Effector CD8-positive, alpha-beta T cell (primary cell): Measurements from ENCODE around the gene KCNIP1.
"Not testable (repeated sequence)": the region's sequence is repeated elsewhere in the genome, so short reads cannot be mapped to it uniquely, and the experiment has no call there.

Experiments
- DNase-seq: peaks from one replicate; lab custom pipeline; 2025; lab: John Stamatoyannopoulos, UW

KCNIP1 gene

GRCh38 chr5:170536525-170536924 is 32.7 kb downstream of the KCNIP1 start:
- DNase-seq, result no peak

GRCh38 chr5:170537451-170538095 is 33.8 kb downstream of the KCNIP1 start:
- DNase-seq, result no peak

DNA sequence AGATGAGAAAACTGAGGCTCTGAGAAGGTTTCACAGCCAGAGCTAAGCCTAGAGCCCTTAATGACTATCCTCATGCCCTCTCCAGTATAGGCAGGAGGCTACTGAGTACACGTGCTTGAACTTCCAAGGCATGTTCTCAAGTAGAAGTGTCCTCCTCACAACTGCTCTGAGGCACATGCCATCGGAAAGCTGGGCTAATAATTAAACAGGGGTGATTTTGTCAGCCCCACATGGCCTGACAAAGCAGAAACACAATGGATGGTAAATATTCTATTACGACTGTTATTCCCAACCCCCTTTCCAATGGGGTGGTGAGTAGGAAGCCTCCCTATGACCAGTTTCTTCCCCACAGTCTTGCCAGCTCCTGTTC is 34.3 kb downstream of the KCNIP1 start:
- DNase-seq, result no peak

DNA sequence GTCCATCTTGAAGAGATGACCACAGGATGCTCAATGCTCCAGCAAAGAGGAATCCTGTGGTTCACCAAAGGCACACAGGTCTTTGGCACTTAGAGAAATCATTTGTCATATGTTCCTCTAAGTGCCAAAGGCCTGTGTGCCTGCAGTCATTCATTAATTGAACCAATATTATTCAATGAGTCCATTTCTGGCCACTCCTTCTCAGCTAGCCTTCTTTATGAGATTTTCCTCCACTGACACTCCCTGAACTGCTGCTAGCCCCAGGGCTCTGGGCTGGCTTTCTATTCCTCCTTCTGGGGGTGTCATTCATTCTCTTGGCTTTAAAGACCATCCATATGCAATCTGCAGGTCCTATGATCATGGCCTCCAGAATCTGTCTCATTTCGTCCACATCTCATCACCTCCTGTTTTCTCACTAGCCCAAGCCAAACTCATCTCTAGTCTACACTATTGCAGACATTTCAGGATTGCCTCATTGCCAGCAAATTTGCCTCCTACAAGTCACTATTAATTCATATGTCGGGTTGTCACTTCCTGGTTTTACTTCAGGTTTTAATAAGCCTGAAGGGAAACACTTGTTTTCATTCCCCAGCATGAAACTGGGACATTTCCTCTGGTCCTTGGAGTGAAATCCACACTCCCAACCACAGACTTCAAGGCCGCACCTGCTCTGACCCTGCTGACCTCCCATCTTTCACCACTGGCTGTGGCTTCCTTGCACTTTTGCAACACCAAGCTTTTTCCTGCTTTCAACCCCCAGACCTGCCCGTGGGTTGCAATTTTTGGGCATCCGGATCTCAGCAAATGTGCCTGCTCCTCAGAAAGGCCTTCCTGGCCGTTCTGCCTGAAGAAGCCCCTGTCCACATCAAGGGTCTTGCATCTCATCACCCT is 35.1 kb downstream of the KCNIP1 start:
- no peak for DNase-seq

DNA sequence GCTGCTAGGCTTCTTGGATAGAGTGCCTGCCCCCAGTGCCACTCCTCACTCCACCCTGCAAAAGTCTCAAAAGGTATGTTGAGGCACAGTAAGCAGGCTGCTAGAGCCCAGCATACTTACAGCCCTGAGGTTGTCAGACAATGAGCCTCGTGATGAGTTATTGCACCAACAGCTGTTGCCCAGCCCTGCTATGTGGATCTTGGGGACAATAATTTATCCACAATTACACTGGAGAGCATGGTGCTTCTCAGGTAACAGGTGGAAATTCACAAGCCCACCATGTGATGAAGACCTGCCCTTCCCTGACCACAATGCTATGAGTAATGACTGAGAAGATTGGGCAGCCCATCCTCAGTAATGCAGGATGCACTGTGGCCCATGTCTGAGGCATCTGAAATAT is 36.5 kb downstream of the KCNIP1 start:
- no peak for DNase-seq

DNA sequence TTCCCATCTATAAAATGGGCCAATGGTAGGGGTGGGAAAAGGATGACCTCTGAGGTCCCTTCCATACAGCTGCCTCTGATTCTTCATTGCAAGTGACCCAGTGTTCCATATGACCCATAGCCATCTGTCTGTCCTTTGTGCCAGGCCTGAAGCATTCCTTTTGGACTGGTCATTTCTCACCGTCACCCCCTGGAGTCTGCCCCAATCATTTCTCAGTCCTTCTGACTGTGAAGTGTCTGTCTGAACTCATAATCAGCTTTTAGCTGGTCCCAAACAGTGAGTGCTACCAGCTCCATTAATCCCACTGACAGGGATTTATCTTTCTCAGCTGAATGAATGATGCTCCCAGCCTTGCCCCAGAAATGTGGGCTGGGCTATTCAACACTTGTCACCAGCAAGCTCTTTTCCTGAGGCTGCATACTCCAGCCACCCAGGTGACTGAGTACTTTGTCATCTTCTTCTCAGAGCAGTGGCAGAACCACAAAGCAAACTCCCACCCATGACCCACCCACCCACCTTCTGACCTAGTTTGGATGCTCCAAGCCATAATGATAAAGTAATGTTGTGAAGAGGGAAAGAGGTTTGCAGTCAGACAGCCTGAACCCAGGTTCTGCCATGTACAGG is 37.4 kb downstream of the KCNIP1 start:
- no peak for DNase-seq

DNA sequence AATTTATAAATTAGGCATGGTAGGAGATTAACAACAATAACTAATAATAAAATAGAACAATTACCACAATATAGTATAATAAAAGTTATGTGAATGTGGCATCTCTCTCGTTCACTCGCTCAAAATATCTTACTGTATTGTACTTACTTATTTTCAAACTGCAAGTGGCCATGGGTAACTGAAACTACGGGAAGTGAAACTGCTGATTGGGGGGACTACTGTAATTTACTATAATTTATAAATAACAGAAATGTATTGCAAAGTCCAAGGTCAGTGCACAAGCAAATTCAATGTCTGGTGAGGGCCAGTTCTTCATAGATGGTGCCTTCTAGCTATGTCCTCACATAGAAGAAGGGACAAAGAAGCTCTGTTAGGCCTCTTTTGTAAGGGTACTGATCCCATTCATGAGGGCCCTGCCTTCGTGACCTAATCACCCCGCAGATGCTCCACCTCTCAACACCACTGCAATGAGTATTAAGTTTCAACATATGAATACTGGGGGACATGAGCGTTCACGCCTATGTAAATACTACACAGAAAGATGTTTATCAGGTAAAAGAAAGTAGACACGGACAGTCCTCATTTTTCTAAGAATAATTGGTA is 39.0 kb downstream of the KCNIP1 start:
- no peak for DNase-seq

DNA sequence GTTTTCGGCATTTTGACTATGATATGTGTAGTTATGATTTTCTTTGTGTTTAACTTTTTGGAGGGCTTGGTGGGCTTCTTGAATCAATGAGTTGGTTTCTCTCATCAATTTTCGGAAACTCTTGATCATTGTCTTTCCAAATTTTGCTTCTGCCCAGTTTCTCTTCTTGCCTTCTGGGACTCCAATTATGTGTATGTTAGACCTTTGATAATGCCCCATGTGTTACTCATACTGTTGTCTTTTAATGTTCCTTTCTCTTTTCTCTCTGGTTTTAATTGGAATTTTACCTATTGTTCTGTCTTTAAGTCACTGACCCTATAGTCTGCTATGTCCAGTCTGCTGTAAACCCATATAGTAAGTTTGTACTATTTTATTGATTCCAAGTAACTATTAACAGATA is 41.5 kb downstream of the KCNIP1 start:
- DNase-seq, result no peak

DNA sequence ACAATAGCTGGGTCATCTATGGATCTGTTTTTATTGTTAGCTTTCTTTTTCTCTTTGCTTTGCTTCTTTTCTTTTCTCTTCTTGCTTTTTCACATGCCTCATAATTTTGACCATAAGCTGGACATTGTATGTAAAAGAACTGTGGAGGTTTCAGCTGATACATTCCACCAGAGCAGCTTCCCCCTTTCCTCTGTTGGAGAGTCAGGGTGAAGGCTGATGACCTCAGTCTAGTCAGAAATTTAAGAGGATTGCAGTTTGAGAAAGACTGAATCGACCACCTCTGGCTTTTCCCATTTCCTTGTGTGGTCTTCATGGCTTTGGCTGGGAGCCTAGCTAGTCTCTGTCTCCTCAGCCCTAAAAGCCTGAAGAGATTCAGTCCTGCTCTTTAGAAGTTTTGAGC is 42.0 kb downstream of the KCNIP1 start:
- DNase-seq, result no peak

DNA sequence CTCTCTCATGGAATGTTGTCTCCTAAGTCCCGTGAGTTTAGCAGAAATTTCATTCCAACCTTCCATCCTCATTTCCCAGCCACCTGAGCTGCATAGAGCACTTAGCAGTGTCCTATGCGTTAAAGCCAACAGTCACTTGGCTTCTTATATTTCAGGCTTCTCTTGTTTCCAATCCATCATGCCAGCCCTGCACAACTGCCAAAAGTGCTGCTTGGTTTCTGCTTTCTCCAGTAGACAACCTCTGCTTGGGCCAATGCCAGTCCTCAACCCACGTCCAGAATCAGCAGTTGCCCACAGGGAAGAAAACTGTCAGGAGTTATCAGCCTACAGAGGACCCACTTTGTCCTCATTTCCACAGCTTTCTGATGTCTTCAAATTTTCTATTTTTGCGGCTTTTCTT is 42.5 kb downstream of the KCNIP1 start:
- DNase-seq, result no peak

DNA sequence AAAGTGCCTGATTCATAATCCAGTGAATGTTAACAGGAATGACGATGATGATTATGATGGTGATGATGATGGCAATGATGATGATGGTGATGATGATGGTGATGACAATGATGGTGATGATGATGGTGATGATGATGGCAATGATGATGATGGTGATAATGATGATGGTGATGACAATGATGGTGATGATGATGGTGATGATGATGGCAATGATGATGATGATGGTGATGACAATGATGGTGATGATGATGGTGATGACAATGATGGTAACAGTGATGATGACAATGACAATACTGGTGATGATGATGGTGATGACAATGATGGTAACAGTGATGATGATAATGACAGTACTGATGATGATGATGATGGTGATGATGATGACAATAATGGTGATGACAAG is 46.6 kb downstream of the KCNIP1 start:
- DNase-seq, result not testable (repeated sequence)

DNA sequence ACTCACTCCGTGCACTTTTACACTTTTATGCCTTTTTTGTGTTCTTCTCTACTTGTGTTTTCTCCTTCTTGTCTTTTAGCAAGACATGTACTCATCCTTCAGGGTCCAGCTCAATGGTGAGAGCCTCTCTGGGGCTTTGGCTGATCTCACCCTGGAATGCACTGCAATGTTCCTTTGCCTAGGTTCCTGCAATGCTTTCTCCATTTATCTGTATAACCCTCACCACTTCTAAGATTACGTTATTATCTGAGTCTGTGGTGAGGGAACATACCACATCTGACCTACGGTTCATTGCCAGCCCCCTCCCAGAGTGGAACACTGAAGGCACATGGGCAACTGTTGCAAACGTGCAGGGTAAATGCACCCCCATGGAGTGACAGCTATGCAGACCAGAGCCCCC is 47.3 kb downstream of the KCNIP1 start:
- no peak for DNase-seq

GRCh38 chr5:170551622-170552021 is 47.8 kb downstream of the KCNIP1 start:
- no peak for DNase-seq

- DNase-seq, result no peak
These were observed 48.8 kb downstream of the KCNIP1 start for GRCh38 chr5:170552621-170553115.

- no peak for DNase-seq
These were observed 49.4 kb downstream of the KCNIP1 start for GRCh38 chr5:170553218-170553617.

- no peak for DNase-seq
These were observed 50.9 kb downstream of the KCNIP1 start for GRCh38 chr5:170554521-170555267.

DNA sequence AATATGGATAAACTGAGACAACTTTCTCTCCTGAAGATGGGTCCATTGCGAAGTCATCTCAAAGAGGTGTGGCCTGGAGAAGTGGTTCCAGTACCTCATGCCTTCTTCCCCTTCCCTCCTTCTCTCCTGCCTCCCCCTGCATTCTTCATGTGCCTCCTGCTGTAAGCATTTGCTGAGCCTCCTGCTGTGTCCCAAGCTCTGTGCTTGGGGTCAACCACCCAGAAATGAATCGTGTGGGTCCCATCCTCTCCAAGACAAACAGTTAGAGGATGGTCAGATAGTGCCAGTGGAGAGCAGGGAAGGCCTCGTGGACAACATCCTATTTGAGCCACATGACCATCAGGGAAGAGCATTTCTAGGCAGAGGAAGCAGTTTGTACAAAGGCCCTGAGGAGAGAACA is 53.5 kb downstream of the KCNIP1 start:
- DNase-seq, result no peak

- DNase-seq, result no peak
These were observed 55.5 kb downstream of the KCNIP1 start for GRCh38 chr5:170559296-170559695.

GRCh38 chr5:170560938-170561337 is 57.1 kb downstream of the KCNIP1 start:
- no peak for DNase-seq

GRCh38 chr5:170562166-170562874 is 58.5 kb downstream of the KCNIP1 start:
- no peak for DNase-seq

DNA sequence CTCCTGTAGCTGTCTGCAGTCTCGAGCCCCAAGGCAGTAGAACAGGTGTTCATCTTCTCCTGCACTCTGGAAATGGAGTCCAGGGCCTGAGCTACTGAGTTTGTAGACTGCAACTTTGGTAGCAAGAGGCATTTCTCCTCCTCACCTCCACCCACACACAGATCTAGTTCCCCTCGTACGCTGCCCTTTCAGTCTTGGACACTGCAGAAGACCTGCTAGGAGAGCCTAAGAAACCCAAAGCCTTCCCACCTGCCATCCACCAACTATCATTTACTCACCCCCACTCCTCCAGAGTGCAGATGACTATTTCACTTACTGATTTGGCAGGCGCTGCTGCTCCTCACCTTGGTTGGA is 59.0 kb downstream of the KCNIP1 start:
- DNase-seq, result no peak
